ENCODE measurements around the gene SETD3. TPM values are rescaled to one million over a fixed set of nuclear protein-coding genes. Genes with fewer than 3 reads are reported as not detected.

Gene SETD3
- total RNA-seq, 2 donors from 2014 or later = 57.8 to 68.1 TPM

- peaks cover 50% of the 10 kb centered on the region for H3K36me3 Mint-ChIP-seq (ENCODE audit: low read depth)
- H3K4me1 Mint-ChIP-seq = peaks cover 3% of the 10 kb centered on the region
- 97 to 100% methylated on average over 6 to 20 of the region's 27 CpGs for WGBS, 2 experiments (ENCODE audit: insufficient coverage in 1 of 2, insufficient read length in 1 of 2)
- H3K4me1 ChIP-seq (ENCODE audit: control insufficient read depth, insufficient read depth, low read length) = no peaks in the 10 kb centered on the region
- no peak overlapping the region for H3K9ac ChIP-seq (ENCODE audit: extremely low read depth, low read length, poor library complexity, severe bottlenecking)
- no peak overlapping the region for H3K27ac Mint-ChIP-seq
- peaks cover 69% of the 10 kb centered on the region for H3K36me3 ChIP-seq (ENCODE audit: control insufficient read depth, insufficient read depth, low read length)
- no peaks in the 10 kb centered on the region for H3K27me3 Mint-ChIP-seq (ENCODE audit: insufficient read depth)
- H3K4me3 ChIP-seq (ENCODE audit: low read length) = no peak overlapping the region
- no peak for TF ChIP-seq CTCF (conservative IDR thresholded peaks at IDR 0.05)
- no peak overlapping the region for H3K4me3 Mint-ChIP-seq
- H3K27ac ChIP-seq (ENCODE audit: low read depth, low read length) = peak overlapping the region; percentile 10
- H3K9me3 ChIP-seq (ENCODE audit: control insufficient read depth, low read length) = no peaks in the 10 kb centered on the region
- H3K9me3 Mint-ChIP-seq = no peaks in the 10 kb centered on the region
- no peak for DNase-seq
- H3K27me3 ChIP-seq (ENCODE audit: control insufficient read depth, insufficient read depth, low read length, poor library complexity, severe bottlenecking) = no peaks in the 10 kb centered on the region
Observed at GRCh38 chr14:99509871-99510555, 29.4 kb upstream of the SETD3 start.

- no peak overlapping the region for H3K27ac ChIP-seq (ENCODE audit: low read depth, low read length)
- H3K27me3 ChIP-seq (ENCODE audit: control insufficient read depth, insufficient read depth, low read length, poor library complexity, severe bottlenecking) = no peaks in the 10 kb centered on the region
- H3K9ac ChIP-seq (ENCODE audit: extremely low read depth, low read length, poor library complexity, severe bottlenecking) = no peak overlapping the region
- WGBS, 2 experiments (ENCODE audit: insufficient coverage in 1 of 2, insufficient read length in 1 of 2) = 90 to 91% methylated on average over 19 to 23 of the region's 23 CpGs
- H3K4me1 Mint-ChIP-seq = peaks cover 3% of the 10 kb centered on the region
- H3K36me3 Mint-ChIP-seq (ENCODE audit: low read depth) = peaks cover 57% of the 10 kb centered on the region
- no peak for TF ChIP-seq CTCF (conservative IDR thresholded peaks at IDR 0.05)
- H3K9me3 Mint-ChIP-seq = no peaks in the 10 kb centered on the region
- H3K36me3 ChIP-seq (ENCODE audit: control insufficient read depth, insufficient read depth, low read length) = peaks cover 72% of the 10 kb centered on the region
- H3K4me1 ChIP-seq (ENCODE audit: control insufficient read depth, insufficient read depth, low read length) = no peaks in the 10 kb centered on the region
- H3K27ac Mint-ChIP-seq = peak overlapping the region; percentile 72
- no peaks in the 10 kb centered on the region for H3K9me3 ChIP-seq (ENCODE audit: control insufficient read depth, low read length)
- no peak overlapping the region for H3K4me3 ChIP-seq (ENCODE audit: low read length)
- peak; percentile 72 for DNase-seq
- H3K4me3 Mint-ChIP-seq = no peak overlapping the region
- H3K27me3 Mint-ChIP-seq (ENCODE audit: insufficient read depth) = no peaks in the 10 kb centered on the region
Observed at GRCh38 chr14:99508896-99509629, 28.4 kb upstream of the SETD3 start.

GRCh38 chr14:99507860-99508640 lies 27.4 kb upstream of the SETD3 start:
- H3K9me3 ChIP-seq (ENCODE audit: control insufficient read depth, low read length) = no peaks in the 10 kb centered on the region
- H3K9ac ChIP-seq (ENCODE audit: extremely low read depth, low read length, poor library complexity, severe bottlenecking) = no peak overlapping the region
- peaks cover 82% of the 10 kb centered on the region for H3K36me3 ChIP-seq (ENCODE audit: control insufficient read depth, insufficient read depth, low read length)
- H3K27me3 ChIP-seq (ENCODE audit: control insufficient read depth, insufficient read depth, low read length, poor library complexity, severe bottlenecking) = no peaks in the 10 kb centered on the region
- 92 to 97% methylated on average over 12 to 13 of the region's 13 CpGs for WGBS, 2 experiments (ENCODE audit: insufficient coverage in 1 of 2, insufficient read length in 1 of 2)
- no peak overlapping the region for H3K4me3 Mint-ChIP-seq
- no peak for TF ChIP-seq CTCF (conservative IDR thresholded peaks at IDR 0.05)
- DNase-seq = no peak
- no peaks in the 10 kb centered on the region for H3K9me3 Mint-ChIP-seq
- peaks cover 65% of the 10 kb centered on the region for H3K36me3 Mint-ChIP-seq (ENCODE audit: low read depth)
- peak overlapping the region; percentile 31 for H3K27ac Mint-ChIP-seq
- no peak overlapping the region for H3K4me3 ChIP-seq (ENCODE audit: low read length)
- H3K4me1 ChIP-seq (ENCODE audit: control insufficient read depth, insufficient read depth, low read length) = no peaks in the 10 kb centered on the region
- H3K4me1 Mint-ChIP-seq = peaks cover 6% of the 10 kb centered on the region
- H3K27ac ChIP-seq (ENCODE audit: low read depth, low read length) = no peak overlapping the region
- no peaks in the 10 kb centered on the region for H3K27me3 Mint-ChIP-seq (ENCODE audit: insufficient read depth)
